ENCODE data around the gene CCDC9B. TPM values are rescaled to one million over a fixed set of nuclear protein-coding genes. Genes with fewer than 3 reads are reported as not detected.
A peak's percentile ranks its signal among the peaks of the same experiment; 100 is the strongest.

Gene CCDC9B
- total RNA-seq, 1 donor from 2014 or later: not detected

GRCh38 chr15:40296561-40297230, 44.0 kb downstream of the CCDC9B start:
- Mint-ChIP-seq H3K36me3 (peaks cover 5% of the 10 kb centered on the region), H3K27me3 (ENCODE audit: insufficient read depth, low read depth) (peaks cover 21% of the 10 kb centered on the region), H3K9me3 (peaks cover 19% of the 10 kb centered on the region), H3K4me3 (peak overlapping the region; percentile 21), H3K4me1 (peaks cover 66% of the 10 kb centered on the region), H3K27ac (peak overlapping the region; percentile 57)
- peaks cover 5% of the 10 kb centered on the region for H3K9me3 ChIP-seq (ENCODE audit: low read depth)
- H3K4me1 ChIP-seq: peaks cover 15% of the 10 kb centered on the region
- DNase-seq (ENCODE audit: low spot score): no peak
- H3K27ac ChIP-seq: no peak overlapping the region
- TF ChIP-seq EZH2phosphoT487 (IDR thresholded peaks at IDR 0.05): no peak
- no peak for TF ChIP-seq CTCF (IDR thresholded peaks at IDR 0.05)
- no peak for TF ChIP-seq EZH2 (IDR thresholded peaks at IDR 0.05)
- no peak overlapping the region for H2AFZ ChIP-seq (replicated peaks)
- H3K27me3 ChIP-seq: peaks cover 22% of the 10 kb centered on the region
- no peak overlapping the region for H3K4me2 ChIP-seq
- H3K4me3 ChIP-seq: no peak overlapping the region
- no peaks in the 10 kb centered on the region for H3K79me2 ChIP-seq (ENCODE audit: low read depth)
- no peaks in the 10 kb centered on the region for H3K36me3 ChIP-seq
- H3K9ac ChIP-seq: no peak overlapping the region
- H3F3A ChIP-seq (ENCODE audit: low read depth): no peaks in the 10 kb centered on the region
- no peaks in the 10 kb centered on the region for H4K20me1 ChIP-seq (ENCODE audit: low read depth)

GRCh38 chr15:40295877-40296560, 44.7 kb downstream of the CCDC9B start:
- H3K79me2 ChIP-seq (ENCODE audit: low read depth): no peaks in the 10 kb centered on the region
- H3K4me1 Mint-ChIP-seq: peaks cover 62% of the 10 kb centered on the region
- H3K4me3 ChIP-seq: no peak overlapping the region
- H3K9me3 ChIP-seq (ENCODE audit: low read depth): peaks cover 5% of the 10 kb centered on the region
- DNase-seq (ENCODE audit: low spot score): no peak
- H3K27ac Mint-ChIP-seq: peak overlapping the region; percentile 85
- no peak overlapping the region for H3K27ac ChIP-seq
- no peak overlapping the region for H3K4me2 ChIP-seq
- H3K27me3 Mint-ChIP-seq (ENCODE audit: insufficient read depth, low read depth): peaks cover 21% of the 10 kb centered on the region
- peaks cover 19% of the 10 kb centered on the region for H3K4me1 ChIP-seq
- H3K36me3 Mint-ChIP-seq: peaks cover 5% of the 10 kb centered on the region
- H3K9ac ChIP-seq: no peak overlapping the region
- no peaks in the 10 kb centered on the region for H4K20me1 ChIP-seq (ENCODE audit: low read depth)
- H3K27me3 ChIP-seq: peaks cover 29% of the 10 kb centered on the region
- no peak overlapping the region for H2AFZ ChIP-seq (replicated peaks)
- peaks cover 4% of the 10 kb centered on the region for H3F3A ChIP-seq (ENCODE audit: low read depth)
- peaks cover 17% of the 10 kb centered on the region for H3K9me3 Mint-ChIP-seq
- no peak overlapping the region for H3K4me3 Mint-ChIP-seq
- H3K36me3 ChIP-seq: no peaks in the 10 kb centered on the region
- no peak for TF ChIP-seq CTCF (IDR thresholded peaks at IDR 0.05)
- no peak for TF ChIP-seq EZH2phosphoT487 (IDR thresholded peaks at IDR 0.05)
- no peak for TF ChIP-seq EZH2 (IDR thresholded peaks at IDR 0.05)

GRCh38 chr15:40295297-40295696, 45.4 kb downstream of the CCDC9B start:
- no peak for DNase-seq (ENCODE audit: low spot score)
- no peaks in the 10 kb centered on the region for H4K20me1 ChIP-seq (ENCODE audit: low read depth)
- no peak overlapping the region for H3K4me2 ChIP-seq
- H3K27me3 ChIP-seq: peaks cover 36% of the 10 kb centered on the region
- peaks cover 2% of the 10 kb centered on the region for H3K9me3 ChIP-seq (ENCODE audit: low read depth)
- Mint-ChIP-seq H3K27ac (peak overlapping the region; percentile 85), H3K4me3 (no peak overlapping the region), H3K4me1 (peaks cover 61% of the 10 kb centered on the region), H3K9me3 (peaks cover 14% of the 10 kb centered on the region), H3K27me3 (ENCODE audit: insufficient read depth, low read depth) (peaks cover 20% of the 10 kb centered on the region), H3K36me3 (peaks cover 5% of the 10 kb centered on the region)
- H3K36me3 ChIP-seq: no peaks in the 10 kb centered on the region
- no peak overlapping the region for H3K4me3 ChIP-seq
- no peak overlapping the region for H2AFZ ChIP-seq (replicated peaks)
- H3F3A ChIP-seq (ENCODE audit: low read depth): peaks cover 9% of the 10 kb centered on the region
- no peaks in the 10 kb centered on the region for H3K79me2 ChIP-seq (ENCODE audit: low read depth)
- no peak overlapping the region for H3K9ac ChIP-seq
- peaks cover 24% of the 10 kb centered on the region for H3K4me1 ChIP-seq
- TF ChIP-seq EZH2phosphoT487 (IDR thresholded peaks at IDR 0.05): no peak
- no peak for TF ChIP-seq CTCF (IDR thresholded peaks at IDR 0.05)
- TF ChIP-seq EZH2 (IDR thresholded peaks at IDR 0.05): no peak
- H3K27ac ChIP-seq: no peak overlapping the region
